Measurements from ENCODE around the gene GPX2. TPM values are rescaled to one million over a fixed set of nuclear protein-coding genes. Genes with fewer than 3 reads are reported as not detected.

Gene GPX2
- total RNA-seq, 6 donors from 2014 or later = 0.91 to 9.5 (median 2.2) TPM

- H3K4me3 ChIP-seq = no peak overlapping the region
- peaks cover 0 to 9% (median 3%) of the 10 kb centered on the region in 4 donors for H3K4me1 ChIP-seq
- WGBS, 2 donors = 93 to 96% methylated on average over 3 of the region's 3 CpGs
- H3K27ac ChIP-seq = no peak overlapping the region
- ATAC-seq (ENCODE audit: low FRiP score in 2 of 2) (no peak), DNase-seq (no peak)
- peaks cover 0 to 27% (median 12%) of the 10 kb centered on the region in 4 donors for H3K36me3 ChIP-seq
- no peaks in the 10 kb centered on the region for H3K27me3 ChIP-seq
- TF ChIP-seq CTCF (IDR thresholded peaks at IDR 0.05) (no peak), POLR2A (IDR thresholded peaks at IDR 0.05) (no peak), EP300 (IDR thresholded peaks at IDR 0.05) (no peak), POLR2AphosphoS5 (IDR thresholded peaks at IDR 0.05) (no peak)
- H3K9me3 ChIP-seq = no peaks in the 10 kb centered on the region
Measured at GRCh38 chr14:64940336-64940910, 2.1 kb downstream of the GPX2 start.

- ATAC-seq (ENCODE audit: low FRiP score in 2 of 2) = no peak
- no peaks in the 10 kb centered on the region for H3K27me3 ChIP-seq
- 78 to 87% methylated on average over 3 of the region's 3 CpGs for WGBS, 2 donors
- H3K9me3 ChIP-seq = no peaks in the 10 kb centered on the region
- H3K27ac ChIP-seq = no peak overlapping the region
- DNase-seq = no peak
- H3K4me3 ChIP-seq = no peak overlapping the region
- TF ChIP-seq EP300 (IDR thresholded peaks at IDR 0.05) (no peak), POLR2AphosphoS5 (IDR thresholded peaks at IDR 0.05) (no peak), CTCF (IDR thresholded peaks at IDR 0.05) (no peak), POLR2A (IDR thresholded peaks at IDR 0.05) (no peak)
- H3K4me1 ChIP-seq = peaks cover 0 to 9% (median 3%) of the 10 kb centered on the region in 4 donors
- peaks cover 0 to 26% (median 12%) of the 10 kb centered on the region in 4 donors for H3K36me3 ChIP-seq
Measured at GRCh38 chr14:64939817-64940190, 2.7 kb downstream of the GPX2 start.

- H3K9me3 ChIP-seq = no peaks in the 10 kb centered on the region
- 92 to 96% methylated on average over 17 of the region's 17 CpGs for WGBS, 2 donors
Measured at GRCh38 chr14:64938972-64939816, 3.4 kb downstream of the GPX2 start.

GRCh38 chr14:64937821-64938193 is 4.7 kb downstream of the GPX2 start:
- 89 to 100% methylated on average over 1 of the region's 1 CpG for WGBS, 2 donors
- Histone ChIP-seq H3K4me3 (no peak overlapping the region), H3K27ac (no peak overlapping the region), H3K27me3 (no peaks in the 10 kb centered on the region), H3K9me3 (no peaks in the 10 kb centered on the region), H3K4me1 (peaks cover 0 to 8% (median 2%) of the 10 kb centered on the region in 4 donors), H3K36me3 (peaks cover 5 to 37% (median 16%) of the 10 kb centered on the region in 4 donors)
- no peak for ATAC-seq (ENCODE audit: low FRiP score in 2 of 2)
- TF ChIP-seq CTCF (IDR thresholded peaks at IDR 0.05) = peak in 2 of 6 experiments; percentile 22 to 28
- TF ChIP-seq EP300 (IDR thresholded peaks at IDR 0.05) = no peak
- no peak for DNase-seq

More at GRCh38 chr14:64938972-64939816, 3.4 kb downstream of the GPX2 start:
- H3K27me3 ChIP-seq = no peaks in the 10 kb centered on the region
- peaks cover 0 to 32% (median 12%) of the 10 kb centered on the region in 4 donors for H3K36me3 ChIP-seq
- no peak overlapping the region for H3K27ac ChIP-seq
- H3K4me3 ChIP-seq = no peak overlapping the region
- no peak for ATAC-seq (ENCODE audit: low FRiP score in 2 of 2)
- no peak for TF ChIP-seq POLR2A (IDR thresholded peaks at IDR 0.05)
- TF ChIP-seq CTCF (IDR thresholded peaks at IDR 0.05) = no peak
- no peak for TF ChIP-seq POLR2AphosphoS5 (IDR thresholded peaks at IDR 0.05)
- no peak for TF ChIP-seq EP300 (IDR thresholded peaks at IDR 0.05)
- DNase-seq = no peak
- H3K4me1 ChIP-seq = peaks cover 0 to 9% (median 3%) of the 10 kb centered on the region in 4 donors

Measured in upper lobe of left lung (tissue), 6 donors.